ENCODE measurements around the gene ALAS1. TPM values are rescaled to one million over a fixed set of nuclear protein-coding genes. Genes with fewer than 3 reads are reported as not detected.
"Not testable (repeated sequence)": the region's sequence is repeated elsewhere in the genome, so short reads cannot be mapped to it uniquely, and the experiment has no call there.

Gene ALAS1
- total and polyA plus RNA-seq, 2 donors (not counting 1 experiment from before 2014, with no cell fraction given) = 26.1 to 30.2 TPM

DNA sequence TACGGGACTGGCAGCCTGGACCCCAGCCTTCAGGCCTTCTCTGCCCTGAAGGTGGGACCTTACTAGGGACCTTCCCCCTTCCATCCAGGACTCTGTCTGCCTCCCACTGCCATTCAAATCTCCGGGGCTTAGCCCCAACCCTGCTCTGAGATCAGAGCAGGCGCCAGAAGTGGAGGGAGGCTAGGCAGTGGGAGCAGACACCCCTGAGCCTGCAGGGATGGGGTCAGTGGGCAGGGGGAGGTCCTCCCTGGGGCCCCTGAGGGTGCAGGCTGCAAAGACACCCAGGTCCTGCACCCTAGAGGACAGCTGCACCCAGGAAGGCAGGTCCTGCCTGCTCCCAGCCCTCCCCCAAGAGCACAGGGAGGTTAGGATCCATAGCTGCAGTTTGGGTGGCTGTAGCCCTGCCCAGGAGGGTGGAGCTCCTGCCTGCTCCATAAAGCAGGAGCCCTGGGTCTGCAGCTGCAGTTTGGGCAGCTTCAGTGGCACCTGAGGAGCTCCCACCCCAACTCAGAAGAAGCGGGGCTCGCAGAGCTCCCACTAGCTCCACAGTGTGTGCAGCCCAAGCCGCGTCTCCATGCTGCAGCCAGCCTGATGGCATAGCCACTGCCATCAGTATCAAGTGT, 35.6 kb upstream of the ALAS1 start:
- TF ChIP-seq CTCF (IDR thresholded peaks at IDR 0.05) (no peak), EZH2 (IDR thresholded peaks at IDR 0.05; ENCODE audit: borderline replicate concordance, insufficient read depth, low read depth, low read length, poor library complexity, severe bottlenecking) (no peak)
- no peaks in the 10 kb centered on the region for H3K27me3 Mint-ChIP-seq
- no peaks in the 10 kb centered on the region for H3K36me3 ChIP-seq (replicated peaks in 1 of 2; ENCODE audit: control extremely low read depth in 1 of 2, control insufficient read depth in 1 of 2, extremely low read depth in 1 of 2, insufficient read depth in 2 of 2, low read length in 1 of 2)
- H3K9me3 Mint-ChIP-seq (ENCODE audit: insufficient read depth) = no peaks in the 10 kb centered on the region
- ATAC-seq (ENCODE audit: low read depth) = no peak
- H3K27me3 ChIP-seq (replicated peaks in 1 of 4; ENCODE audit: control extremely low read depth in 1 of 4, control insufficient read depth in 3 of 4, insufficient read depth in 4 of 4, low read length in 3 of 4) = no peaks in the 10 kb centered on the region
- H4K20me1 ChIP-seq (ENCODE audit: control insufficient read depth, insufficient read depth, low read length, poor library complexity, severe bottlenecking) = no peaks in the 10 kb centered on the region
- peaks cover 0 to 3% (median 0%) of the 10 kb centered on the region in 3 donors for H3K9me3 ChIP-seq (ENCODE audit: control extremely low read depth in 1 of 3, control insufficient read depth in 2 of 3, insufficient read depth in 1 of 3, low read length in 2 of 3)
- H3K9ac ChIP-seq (ENCODE audit: low read length) = no peak overlapping the region
- no peak overlapping the region for H3K27ac ChIP-seq (ENCODE audit: low read length in 2 of 2)
- ChIA-PET POLR2A (interaction anchor here (0.6 kb wide), 1 partner anchor 15 kb away, joined by 3 read pairs; no protein-coding TSS in a partner anchor), CTCF (interaction anchor here (1.1 kb wide), 1 partner anchor 160 kb away, joined by 3 read pairs; no protein-coding TSS in a partner anchor)
- WGBS (ENCODE audit: insufficient coverage) = 100% methylated on average over 5 of the region's 7 CpGs
- no peak overlapping the region for H3K4me3 ChIP-seq (ENCODE audit: control extremely low read depth in 1 of 5, extremely low read depth in 1 of 5, insufficient read depth in 1 of 5, low read depth in 2 of 5, low read length in 4 of 5)
- H3K4me3 Mint-ChIP-seq = no peak overlapping the region
- H3K27ac Mint-ChIP-seq = no peak overlapping the region
- H3K4me2 ChIP-seq (replicated peaks; ENCODE audit: low read depth, low read length, poor library complexity, severe bottlenecking) = no peak overlapping the region
- H3K4me1 Mint-ChIP-seq = no peaks in the 10 kb centered on the region
- H2AFZ ChIP-seq (ENCODE audit: insufficient read depth, low read depth, low read length, poor library complexity, severe bottlenecking) = no peak overlapping the region
- no peaks in the 10 kb centered on the region for H3K4me1 ChIP-seq (ENCODE audit: control insufficient read depth in 2 of 2, insufficient read depth in 2 of 2, low read length in 2 of 2)
- DNase-seq = no peak
- no peaks in the 10 kb centered on the region for H3K79me2 ChIP-seq (ENCODE audit: control insufficient read depth, insufficient read depth, low read length)
- intact Hi-C loops (cut with micrococcal nuclease) = no loop called here

DNA sequence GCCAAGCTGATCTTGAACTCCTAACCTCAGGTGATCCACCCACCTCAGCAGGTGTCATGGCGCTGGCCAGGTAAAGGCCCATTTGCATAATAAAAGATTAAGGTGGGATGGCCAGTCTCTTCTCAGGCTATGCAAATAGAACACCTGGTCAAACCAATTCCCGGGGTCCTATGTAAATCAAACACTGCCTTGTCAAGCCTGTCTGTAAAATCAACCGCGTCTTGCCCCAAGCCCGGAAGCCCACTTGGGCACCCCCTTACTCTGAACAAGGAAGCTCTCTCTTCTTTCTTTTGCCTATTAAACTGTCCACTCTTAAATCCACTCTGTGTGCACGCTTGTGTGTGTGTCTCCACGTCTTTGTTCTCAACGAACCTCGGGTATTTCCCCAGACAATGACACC, 30.7 kb upstream of the ALAS1 start:
- Histone ChIP-seq H3K79me2 (ENCODE audit: control insufficient read depth, insufficient read depth, low read length) (no peaks in the 10 kb centered on the region), H4K20me1 (ENCODE audit: control insufficient read depth, insufficient read depth, low read length, poor library complexity, severe bottlenecking) (no peaks in the 10 kb centered on the region), H3K9ac (ENCODE audit: low read length) (no peak overlapping the region), H3K27ac (ENCODE audit: low read length in 2 of 2) (no peak overlapping the region), H3K4me2 (replicated peaks; ENCODE audit: low read depth, low read length, poor library complexity, severe bottlenecking) (no peak overlapping the region), H3K27me3 (replicated peaks in 1 of 4; ENCODE audit: control extremely low read depth in 1 of 4, control insufficient read depth in 3 of 4, insufficient read depth in 4 of 4, low read length in 3 of 4) (no peaks in the 10 kb centered on the region), H3K4me1 (ENCODE audit: control insufficient read depth in 2 of 2, insufficient read depth in 2 of 2, low read length in 2 of 2) (no peaks in the 10 kb centered on the region), H2AFZ (ENCODE audit: insufficient read depth, low read depth, low read length, poor library complexity, severe bottlenecking) (no peak overlapping the region), H3K9me3 (ENCODE audit: control extremely low read depth in 1 of 3, control insufficient read depth in 2 of 3, insufficient read depth in 1 of 3, low read length in 2 of 3) (peaks cover 0 to 3% (median 0%) of the 10 kb centered on the region in 3 donors), H3K36me3 (replicated peaks in 1 of 2; ENCODE audit: control extremely low read depth in 1 of 2, control insufficient read depth in 1 of 2, extremely low read depth in 1 of 2, insufficient read depth in 2 of 2, low read length in 1 of 2) (no peaks in the 10 kb centered on the region), H3K4me3 (ENCODE audit: control extremely low read depth in 1 of 5, extremely low read depth in 1 of 5, insufficient read depth in 1 of 5, low read depth in 2 of 5, low read length in 4 of 5) (no peak overlapping the region)
- intact Hi-C loops (cut with micrococcal nuclease) = no loop called here
- Mint-ChIP-seq H3K27me3 (no peaks in the 10 kb centered on the region), H3K4me3 (no peak overlapping the region), H3K9me3 (ENCODE audit: insufficient read depth) (no peaks in the 10 kb centered on the region), H3K27ac (no peak overlapping the region), H3K4me1 (no peaks in the 10 kb centered on the region)
- TF ChIP-seq EZH2 (IDR thresholded peaks at IDR 0.05; ENCODE audit: borderline replicate concordance, insufficient read depth, low read depth, low read length, poor library complexity, severe bottlenecking) = no peak
- DNase-seq (no peak), ATAC-seq (ENCODE audit: low read depth) (no peak)
- ChIA-PET CTCF (no interaction called here), POLR2A (no interaction called here)
- 70% methylated on average over 6 of the region's 9 CpGs for WGBS (ENCODE audit: insufficient coverage)

DNA sequence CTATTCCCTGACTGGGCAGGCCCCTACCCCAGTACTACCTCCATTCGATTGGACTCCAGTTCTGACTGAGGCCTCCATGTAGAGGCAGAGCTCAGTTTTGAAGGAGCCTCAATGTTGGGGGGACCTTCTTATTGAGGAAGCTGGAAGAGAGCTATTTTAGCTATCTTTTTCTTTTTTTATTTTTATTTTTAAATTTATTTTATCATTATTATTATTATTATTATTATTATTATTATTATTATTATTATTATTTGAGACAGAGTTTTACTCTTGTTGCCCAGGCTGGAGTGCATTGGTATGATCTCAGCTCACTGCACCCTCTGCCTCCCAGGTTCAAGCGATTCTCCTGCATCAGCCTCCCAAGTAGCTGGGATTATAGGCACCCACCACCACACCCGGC, 27.7 kb upstream of the ALAS1 start:
- H3K9me3 ChIP-seq (ENCODE audit: control extremely low read depth in 1 of 3, control insufficient read depth in 2 of 3, insufficient read depth in 1 of 3, low read length in 2 of 3); H2AFZ ChIP-seq (ENCODE audit: insufficient read depth, low read depth, low read length, poor library complexity, severe bottlenecking); H3K4me1 ChIP-seq (ENCODE audit: control insufficient read depth in 2 of 2, insufficient read depth in 2 of 2, low read length in 2 of 2); H3K4me2 ChIP-seq (replicated peaks; ENCODE audit: low read depth, low read length, poor library complexity, severe bottlenecking); H3K27me3 ChIP-seq (replicated peaks in 1 of 4; ENCODE audit: control extremely low read depth in 1 of 4, control insufficient read depth in 3 of 4, insufficient read depth in 4 of 4, low read length in 3 of 4); H3K9me3 Mint-ChIP-seq (ENCODE audit: insufficient read depth); CTCF ChIA-PET; H3K4me3 Mint-ChIP-seq; H3K9ac ChIP-seq (ENCODE audit: low read length); H3K4me1 Mint-ChIP-seq; H3K27me3 Mint-ChIP-seq; intact Hi-C loops (cut with micrococcal nuclease); H3K79me2 ChIP-seq (ENCODE audit: control insufficient read depth, insufficient read depth, low read length); H3K4me3 ChIP-seq (ENCODE audit: control extremely low read depth in 1 of 5, extremely low read depth in 1 of 5, insufficient read depth in 1 of 5, low read depth in 2 of 5, low read length in 4 of 5); POLR2A ChIA-PET; H4K20me1 ChIP-seq (ENCODE audit: control insufficient read depth, insufficient read depth, low read length, poor library complexity, severe bottlenecking); DNase-seq; H3K27ac Mint-ChIP-seq; H3K36me3 ChIP-seq (replicated peaks in 1 of 2; ENCODE audit: control extremely low read depth in 1 of 2, control insufficient read depth in 1 of 2, extremely low read depth in 1 of 2, insufficient read depth in 2 of 2, low read length in 1 of 2); H3K27ac ChIP-seq (ENCODE audit: low read length in 2 of 2); ATAC-seq (ENCODE audit: low read depth): not testable (repeated sequence)
- no CpG with 5 or more reads among the region's 3 CpGs for WGBS (ENCODE audit: insufficient coverage)

Data from B cell (primary cell).